GM23338 (cell line): ENCODE data around the gene USF2. TPM values are rescaled to one million over a fixed set of nuclear protein-coding genes. Genes with fewer than 3 reads are reported as not detected.

Experiments
- ATAC-seq: fragments of 200-7000 bp; cut with Tn5 transposase; 3 replicates; pipeline ENCODE4 v1.9.1; 2020
- DNase-seq: peaks from one replicate; pipeline ENCODE4 v3.0.0-alpha.2; 2015; ENCODE audit warnings: low spot score
- H2AFZ ChIP-seq: fragments of 200-600 bp; sonication (generic); 2 replicates; pipeline ENCODE4 v1.8.0; 2016; ENCODE audit warnings: antibody characterized with exemption, mild to moderate bottlenecking, moderate library complexity
- H3F3A ChIP-seq: fragments of 200-600 bp; sonication (generic); replicated peaks from 2 replicates; pipeline ENCODE4 v1.8.0; 2017; ENCODE audit warnings: antibody characterized with exemption, mixed run types, low read depth
- H3K27ac ChIP-seq: fragments of 200-600 bp; sonication (generic); 2 replicates; pipeline ENCODE4 v1.6.1; 2016; ENCODE audit warnings: low read depth
- H3K27me3 ChIP-seq: fragments of 200-600 bp; sonication (generic); 2 replicates; pipeline ENCODE4 v1.8.0; 2016; ENCODE audit warnings: mild to moderate bottlenecking, mixed run types, moderate library complexity; ENCODE audit not compliant: insufficient read depth
- H3K36me3 ChIP-seq: fragments of 200-600 bp; sonication (generic); 2 replicates; pipeline ENCODE4 v1.8.0; 2016; ENCODE audit warnings: mild to moderate bottlenecking; ENCODE audit not compliant: insufficient read depth
- H3K4me1 ChIP-seq: fragments of 200-600 bp; sonication (generic); 2 replicates; pipeline ENCODE4 v1.8.0; 2016; ENCODE audit warnings: mild to moderate bottlenecking, moderate library complexity; ENCODE audit not compliant: insufficient read depth
- H3K4me2 ChIP-seq: fragments of 200-600 bp; sonication (generic); 2 replicates; pipeline ENCODE4 v1.7.1; 2017; ENCODE audit warnings: mixed run types
- H3K4me3 ChIP-seq: fragments of 200-600 bp; sonication (generic); 2 replicates; pipeline ENCODE4 v1.6.1; 2016; ENCODE audit warnings: mixed run types
- H3K79me2 ChIP-seq: fragments of 200-600 bp; sonication (generic); replicated peaks from 2 replicates; pipeline ENCODE4 v1.8.0; 2017; ENCODE audit warnings: mild to moderate bottlenecking; ENCODE audit not compliant: insufficient read depth
- H3K9me2 ChIP-seq: fragments of 200-600 bp; sonication (generic); 2 replicates; pipeline ENCODE4 v1.8.0; 2017; ENCODE audit not compliant: insufficient read depth
- H4K20me1 ChIP-seq: fragments of 200-600 bp; sonication (generic); replicated peaks from 2 replicates; pipeline ENCODE4 v1.8.0; 2017; ENCODE audit warnings: mild to moderate bottlenecking; ENCODE audit not compliant: insufficient read depth
- H3K27ac Mint-ChIP-seq: 2 replicates; pipeline ENCODE4 v1.8.0; 2020; ENCODE audit warnings: inconsistent platforms, mild to moderate bottlenecking, moderate library complexity, mixed read lengths
- H3K27me3 Mint-ChIP-seq: 3 replicates; pipeline ENCODE4 v1.8.0; 2022; ENCODE audit warnings: low read depth, mild to moderate bottlenecking, moderate library complexity, mixed read lengths, inconsistent platforms; ENCODE audit not compliant: insufficient read depth, poor library complexity
- H3K36me3 Mint-ChIP-seq: 3 replicates; pipeline ENCODE4 v1.8.0; 2021; ENCODE audit warnings: low read depth, mild to moderate bottlenecking, inconsistent platforms, moderate library complexity, mixed read lengths
- H3K4me1 Mint-ChIP-seq: 3 replicates; pipeline ENCODE4 v1.8.0; 2020; ENCODE audit warnings: mild to moderate bottlenecking, inconsistent platforms, mixed read lengths
- H3K4me3 Mint-ChIP-seq: 3 replicates; pipeline ENCODE4 v1.8.0; 2021; ENCODE audit warnings: moderate library complexity, mild to moderate bottlenecking, inconsistent platforms, mixed read lengths
- H3K9me3 Mint-ChIP-seq: 3 replicates; pipeline ENCODE4 v1.8.0; 2020; ENCODE audit warnings: moderate library complexity, mild to moderate bottlenecking, inconsistent platforms, mixed read lengths
- CREB1 ChIP-seq: fragments of 250-450 bp; sonication (Bioruptor Pico); IDR thresholded peaks from 2 replicates; pipeline ENCODE4 v1.5.0; 2020; ENCODE audit warnings: low read depth, mild to moderate bottlenecking, moderate library complexity
- CTCF ChIP-seq, 2 experiments: fragments of 200-600 bp in 1 of 2; sonication (generic) in 1 of 2; conservative IDR thresholded peaks; 2 replicates each; pipeline versions ENCODE4 v1.5.1 to v1.6.1; 2016 to 2017; ENCODE audit warnings: antibody characterized with exemption in 2 of 2, low read depth in 2 of 2, mild to moderate bottlenecking in 2 of 2, moderate library complexity in 1 of 2
- EZH2phosphoT487 ChIP-seq: fragments of 200-600 bp; sonication (generic); IDR thresholded peaks from one replicate; pipeline ENCODE4 v1.8.1; 2018; ENCODE audit warnings: antibody characterized with exemption; ENCODE audit not compliant: unreplicated experiment
- POLR2AphosphoS5 ChIP-seq: IDR thresholded peaks from 2 replicates; pipeline ENCODE4 v1.6.1; 2016; ENCODE audit warnings: antibody characterized with exemption, low read depth
- REST ChIP-seq: IDR thresholded peaks from one replicate; pipeline ENCODE4 v1.6.1; 2018; ENCODE audit warnings: antibody characterized with exemption; ENCODE audit not compliant: unreplicated experiment
- STAT1 ChIP-seq: IDR thresholded peaks from one replicate; pipeline ENCODE4 v1.6.1; 2016; ENCODE audit warnings: antibody characterized with exemption; ENCODE audit not compliant: unreplicated experiment
- ZNF114 ChIP-seq: fragments of 250-450 bp; sonication (Bioruptor Pico); IDR thresholded peaks from 2 replicates; pipeline ENCODE4 v1.5.0; 2020; ENCODE audit warnings: mild to moderate bottlenecking, moderate library complexity
- ZNF462 ChIP-seq: fragments of 250-450 bp; sonication (Bioruptor Pico); IDR thresholded peaks from 2 replicates; pipeline ENCODE4 v1.5.0; 2020; ENCODE audit warnings: mild to moderate bottlenecking, moderate library complexity
- polyA plus RNA-seq: library from polyadenylated mRNA; unstranded; fragments of >200 nt; fragmentation: Nextera tagmentation; extraction: Ambion mirVana; gene quantifications from 2 replicates; pipeline ENCODE4 v1.2.1, GENCODE V29; 2016
- total RNA-seq: library from RNA; depleted of rRNA; stranded (reverse); fragments of >200 nt; shearing (Covaris generic); gene quantifications from 2 replicates; pipeline ENCODE4 v1.2.3, GENCODE V29; 2014

USF2 gene
- total and polyA plus RNA-seq, 2 experiments from 2014 or later = 28.9 to 60.5 TPM

GRCh38 chr19:35293363-35293739, 24.6 kb downstream of the USF2 start:
- Histone ChIP-seq H3K9me2 (no peaks in the 10 kb centered on the region), H3K27ac (no peak overlapping the region), H3K4me2 (no peak overlapping the region), H3K4me1 (peaks cover 25% of the 10 kb centered on the region), H2AFZ (peak overlapping the region; percentile 74; the same call in 1 of the 2 replicates), H3F3A (peaks cover 12% of the 10 kb centered on the region), H3K27me3 (no peaks in the 10 kb centered on the region), H3K4me3 (no peak overlapping the region), H4K20me1 (no peaks in the 10 kb centered on the region), H3K79me2 (no peaks in the 10 kb centered on the region), H3K36me3 (no peaks in the 10 kb centered on the region)
- TF ChIP-seq CTCF (conservative IDR thresholded peaks at IDR 0.05; ENCODE audit: low read depth in 2 of 2) (no peak), STAT1 (no peak), ZNF114 (CRISPR knock-in tag) (no peak), ZNF462 (no peak), POLR2AphosphoS5 (no peak), EZH2phosphoT487 (no peak), REST (no peak), CREB1 (CRISPR knock-in tag) (no peak)
- DNase-seq (no peak), ATAC-seq (no peak)
- H3K27ac Mint-ChIP-seq = no peak overlapping the region
- H3K27me3 Mint-ChIP-seq = peaks cover 12% of the 10 kb centered on the region
- no peak overlapping the region for H3K4me3 Mint-ChIP-seq
- no peaks in the 10 kb centered on the region for H3K36me3 Mint-ChIP-seq
- H3K4me1 Mint-ChIP-seq = peaks cover 13% of the 10 kb centered on the region
- H3K9me3 Mint-ChIP-seq = no peaks in the 10 kb centered on the region
